ENCODE data around the gene PRPF38A.
"Not testable (repeated sequence)": the region's sequence is repeated elsewhere in the genome, so short reads cannot be mapped to it uniquely, and the experiment has no call there.

Gene PRPF38A

DNA sequence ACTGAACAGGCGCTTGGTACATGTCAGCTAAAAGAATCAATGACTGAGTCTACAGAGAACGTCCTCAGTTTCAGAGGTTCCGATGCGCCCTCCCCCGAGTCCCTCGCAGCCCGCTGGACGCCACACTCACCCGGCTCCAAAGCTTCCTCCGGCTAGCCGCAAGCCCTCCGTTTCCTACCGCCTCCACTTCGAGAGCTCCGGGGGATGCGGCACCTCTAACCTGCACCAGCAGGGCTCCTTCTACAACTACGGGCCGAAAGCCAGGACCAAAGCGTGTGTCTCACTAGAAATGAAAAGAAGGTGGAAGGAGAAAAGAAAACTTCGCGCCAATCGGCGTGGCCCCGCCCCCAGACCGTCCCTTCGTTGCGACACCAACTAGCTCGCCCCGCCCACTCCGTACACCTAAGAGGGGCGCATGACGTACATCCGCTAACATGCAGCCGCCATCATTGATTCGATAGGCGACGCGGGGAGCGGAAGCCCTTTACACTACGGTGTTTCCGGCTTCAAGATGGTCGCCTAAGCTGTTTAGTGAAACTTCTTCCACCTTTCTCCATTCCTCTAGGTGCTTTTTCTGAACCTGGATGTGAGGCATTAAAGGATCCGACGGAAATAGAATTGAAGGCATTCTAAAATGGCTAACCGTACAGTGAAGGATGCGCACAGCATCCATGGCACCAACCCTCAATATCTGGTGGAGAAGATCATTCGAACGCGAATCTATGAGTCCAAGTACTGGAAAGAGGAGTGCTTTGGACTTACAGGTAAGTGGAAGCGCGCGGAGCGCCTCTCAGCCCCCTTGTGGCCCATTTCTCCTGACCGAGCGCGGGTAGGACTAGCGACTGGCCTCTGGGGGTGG lies at the start of gene PRPF38A, which contains the start of gene ORC1:
Gene PRPF38A, plus strand, starts transcription at position 487 of the 859 bp plus-strand sequence. Its CDS starts 148 bp downstream, at position 635.
Gene ORC1, minus strand, starts transcription at position 308 of the 859 bp plus-strand sequence. CDS start 2,200 bp downstream, outside the sequence.
- in situ Hi-C loops (cut with MboI; ENCODE audit: low sequenced_read_pairs) = no loop called here

DNA sequence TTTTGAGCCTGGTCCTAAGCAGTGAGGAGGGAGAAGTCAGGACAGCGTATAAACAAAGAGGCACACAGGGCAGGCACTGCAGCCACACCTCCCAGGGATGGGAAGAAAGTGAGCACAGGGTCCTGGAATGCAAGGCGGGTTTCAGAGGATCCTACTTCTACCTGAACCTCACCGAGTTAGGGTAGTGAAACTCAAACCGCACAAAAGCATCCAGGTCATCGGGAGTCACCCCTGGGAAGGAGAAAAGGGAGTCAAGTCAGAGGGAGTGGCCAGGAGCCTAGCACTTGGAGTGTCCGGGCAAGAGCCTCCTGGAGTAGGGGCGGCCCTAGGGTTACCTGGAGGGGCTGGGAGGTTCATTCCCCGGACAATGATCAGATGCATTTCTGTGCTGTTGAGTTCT lies 49.0 kb upstream of the PRPF38A start:
- in situ Hi-C loops (cut with MboI; ENCODE audit: low sequenced_read_pairs) = no loop called here

DNA sequence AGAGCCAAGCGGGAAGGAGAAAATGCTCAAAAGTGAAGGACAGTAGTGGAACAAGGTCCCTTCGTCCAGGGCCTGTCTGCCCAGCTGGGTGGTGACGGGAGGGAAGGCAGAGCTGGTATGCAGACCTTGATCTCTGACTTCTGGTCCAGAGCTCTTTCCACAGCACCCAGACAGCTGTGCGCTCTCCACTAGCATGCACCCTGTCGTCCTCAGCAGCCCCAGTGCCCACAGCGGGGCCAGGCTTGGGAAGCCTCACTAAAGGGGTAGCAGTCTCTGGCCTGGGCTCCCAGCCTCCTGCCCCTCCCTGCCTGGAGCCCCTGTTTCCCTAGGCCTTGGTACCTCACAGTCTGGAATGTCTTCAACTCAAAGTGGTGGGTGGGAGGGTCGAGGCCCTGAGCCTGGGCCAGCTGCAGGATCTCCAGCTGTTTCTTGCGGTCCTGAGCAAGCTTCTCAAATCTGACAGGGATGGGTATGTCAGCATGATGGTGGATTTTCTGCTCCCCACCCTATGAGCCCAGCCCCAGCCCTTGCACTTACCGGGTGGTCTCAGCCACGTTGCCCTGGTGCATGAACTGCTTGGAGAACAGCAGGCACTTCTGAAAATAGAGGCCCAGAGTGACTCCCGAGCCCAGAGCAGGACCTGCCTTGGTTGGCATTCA lies 48.4 kb upstream of the PRPF38A start:
- in situ Hi-C loops (cut with MboI; ENCODE audit: low sequenced_read_pairs) = no loop called here

GRCh38 chr1:52356818-52357355 lies 47.5 kb upstream of the PRPF38A start:
- in situ Hi-C loops (cut with MboI; ENCODE audit: low sequenced_read_pairs) = no loop called here

DNA sequence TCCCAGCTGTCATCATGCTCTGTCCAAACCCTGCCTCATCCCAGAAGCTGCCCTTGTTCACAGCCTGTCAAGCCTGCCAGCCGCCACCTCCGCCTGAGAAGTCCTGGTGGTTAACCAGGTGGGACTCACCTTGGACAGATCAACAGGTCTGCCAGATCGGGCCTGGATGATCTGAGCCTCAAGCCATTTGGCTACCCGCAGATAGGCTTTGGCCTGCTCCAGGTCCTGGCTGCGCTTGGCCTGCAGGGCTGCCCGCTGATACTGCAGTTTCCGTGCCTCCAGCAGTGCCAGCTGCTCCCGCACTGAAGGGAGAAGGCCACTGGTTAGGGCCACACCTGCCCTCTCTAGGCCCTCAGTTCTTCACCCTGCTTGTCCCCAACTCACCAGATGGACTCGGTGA lies 47.0 kb upstream of the PRPF38A start:
- in situ Hi-C loops (cut with MboI; ENCODE audit: low sequenced_read_pairs) = no loop called here

DNA sequence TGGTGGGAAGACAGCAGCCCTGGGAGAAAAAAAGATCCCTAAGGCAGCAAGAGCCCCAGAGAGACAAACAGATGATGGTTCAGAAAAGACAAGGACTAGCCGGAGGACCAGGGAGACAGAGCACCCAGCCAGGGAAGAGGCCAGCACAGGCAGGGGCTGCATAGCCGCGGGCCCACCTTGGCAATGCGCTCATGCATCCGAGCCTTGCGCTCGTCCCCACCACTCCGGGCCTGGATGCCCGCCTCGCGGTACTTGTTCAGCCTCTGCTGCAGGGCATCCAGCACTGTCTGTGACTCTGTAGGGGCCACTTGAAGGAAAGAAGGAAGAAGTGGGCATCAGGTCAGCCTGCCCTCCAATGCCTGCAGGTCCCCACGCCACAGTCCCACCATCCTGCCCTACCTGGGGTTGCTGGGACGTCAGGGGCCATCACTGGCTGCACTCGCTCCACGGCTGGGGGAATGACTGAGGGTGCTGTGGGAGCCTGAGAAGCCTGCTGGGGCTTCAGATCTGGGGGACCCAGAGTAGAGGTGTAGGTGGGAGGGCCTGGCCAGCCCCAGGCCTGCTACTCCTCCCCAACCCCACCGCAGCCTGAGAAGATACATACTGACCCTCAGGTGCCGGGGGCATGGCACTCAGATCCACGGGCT lies 45.4 kb upstream of the PRPF38A start:
- in situ Hi-C loops (cut with MboI; ENCODE audit: low sequenced_read_pairs) = no loop called here

GRCh38 chr1:52359676-52360594 lies 44.5 kb upstream of the PRPF38A start:
- in situ Hi-C loops (cut with MboI; ENCODE audit: low sequenced_read_pairs) = no loop called here

GRCh38 chr1:52360595-52360968 lies 43.8 kb upstream of the PRPF38A start:
- in situ Hi-C loops (cut with MboI; ENCODE audit: low sequenced_read_pairs) = no loop called here

DNA sequence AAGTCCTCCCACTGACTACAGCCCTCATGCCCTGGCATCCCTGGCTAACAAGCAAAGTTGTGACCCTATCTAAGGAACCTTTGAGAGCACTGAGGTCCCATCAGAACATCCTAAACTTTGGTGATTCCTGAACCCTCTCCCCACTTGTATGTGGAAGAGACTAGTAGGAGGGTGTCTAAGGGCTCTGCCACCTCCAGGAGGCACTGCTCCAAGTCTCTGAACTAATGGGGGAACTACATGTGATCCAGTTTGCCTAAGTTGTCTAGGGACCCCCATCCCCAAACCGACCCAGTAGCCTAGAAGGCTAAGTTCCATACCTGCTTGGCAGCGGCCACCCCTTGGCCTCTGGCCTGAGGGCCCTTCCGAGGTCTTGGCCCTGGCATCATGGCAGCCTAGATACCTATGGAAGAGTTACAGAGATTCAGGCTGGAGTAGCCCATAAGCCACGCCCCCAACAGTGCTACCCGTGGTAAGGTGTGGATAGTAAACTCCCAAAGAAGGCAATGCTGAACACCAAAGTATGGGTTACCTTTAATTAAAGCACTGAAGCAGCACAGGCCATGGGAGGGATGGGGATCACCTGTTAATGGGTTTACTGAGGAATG lies 40.1 kb upstream of the PRPF38A start:
- in situ Hi-C loops (cut with MboI; ENCODE audit: low sequenced_read_pairs) = no loop called here

DNA sequence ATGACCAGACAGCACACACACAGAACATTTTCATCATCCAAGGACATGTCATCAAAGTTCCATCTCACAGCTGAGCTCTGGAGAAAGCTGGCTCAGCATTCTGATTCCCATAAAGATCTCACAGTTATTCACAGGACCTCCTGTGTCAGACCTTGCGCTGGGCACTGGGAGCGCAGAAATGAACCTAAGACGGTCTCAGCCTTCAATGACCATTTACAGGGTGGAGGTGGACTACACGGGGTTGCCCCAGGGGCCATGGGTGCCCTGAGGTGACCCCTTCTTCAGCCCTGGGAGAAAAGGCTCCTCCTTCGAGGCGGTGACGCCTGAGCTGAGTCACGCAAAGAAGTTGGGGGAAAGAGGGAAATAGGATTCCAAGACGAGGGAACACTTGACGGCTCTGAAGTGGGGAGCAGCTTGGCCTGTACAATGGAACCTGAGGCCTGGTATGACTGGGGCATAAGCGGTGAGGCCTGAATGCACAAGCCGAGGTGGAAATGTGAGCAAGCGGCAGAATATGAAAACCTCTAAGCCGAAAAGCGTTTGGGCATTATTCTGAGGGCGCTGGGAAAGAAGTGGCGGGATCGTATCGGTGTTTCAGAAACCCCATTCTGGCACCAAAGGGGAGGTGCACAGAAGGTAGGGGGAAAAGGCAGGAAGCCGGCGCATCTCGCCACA lies 39.2 kb upstream of the PRPF38A start:
- in situ Hi-C loops (cut with MboI; ENCODE audit: low sequenced_read_pairs) = no loop called here

DNA sequence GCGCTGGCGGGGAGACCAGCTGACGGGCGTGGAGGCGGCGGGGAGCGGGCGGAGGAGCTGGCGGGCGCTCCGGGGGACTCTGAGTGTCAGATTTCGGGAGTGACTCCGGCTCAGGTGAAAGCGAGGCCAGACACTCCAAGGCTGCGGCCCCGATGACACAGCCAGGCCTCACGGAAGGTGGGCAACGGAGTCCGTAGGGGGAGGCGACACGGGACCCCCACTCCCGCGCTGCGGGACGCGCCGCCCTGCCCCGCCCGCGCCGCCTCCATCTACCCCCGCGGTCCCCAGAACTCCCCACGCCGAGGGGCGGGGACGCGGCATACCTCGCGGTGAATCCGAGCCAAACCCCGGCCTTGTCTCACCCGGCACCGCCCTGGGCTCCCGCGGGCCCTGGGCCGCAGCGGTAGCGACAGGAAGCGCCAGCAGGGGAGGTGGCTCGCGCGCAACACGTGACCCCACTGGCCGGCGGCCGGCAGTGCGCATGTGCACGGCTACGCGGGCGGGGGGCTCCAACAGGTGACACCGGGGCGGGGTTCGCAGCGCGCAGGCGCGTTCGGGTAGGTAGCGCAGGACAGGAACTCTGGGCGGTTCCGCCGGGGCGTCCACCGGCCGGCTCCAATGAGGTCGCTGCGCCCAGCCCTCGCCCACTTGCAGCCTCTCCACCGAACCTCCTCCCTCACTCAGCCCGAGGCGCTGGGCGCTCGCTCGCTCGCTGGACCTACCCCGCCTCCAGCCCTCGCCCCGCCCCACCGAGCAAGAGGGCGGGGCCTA lies 38.5 kb upstream of the PRPF38A start, which contains the start of gene CC2D1B:
Gene CC2D1B, minus strand, starts transcription at position 460 of the 771 bp plus-strand sequence. CDS start 1,585 bp downstream, outside the sequence.
- in situ Hi-C loops (cut with MboI; ENCODE audit: low sequenced_read_pairs) = no loop called here

- in situ Hi-C loops (cut with MboI; ENCODE audit: low sequenced_read_pairs) = no loop called here
Observed at GRCh38 chr1:52366517-52366827, 37.9 kb upstream of the PRPF38A start.

- in situ Hi-C loops (cut with MboI; ENCODE audit: low sequenced_read_pairs) = no loop called here
Observed at GRCh38 chr1:52367272-52367671, 37.1 kb upstream of the PRPF38A start.

- in situ Hi-C loops (cut with MboI; ENCODE audit: low sequenced_read_pairs) = no loop called here
Observed at GRCh38 chr1:52368383-52369172, 35.8 kb upstream of the PRPF38A start.

- in situ Hi-C loops (cut with MboI; ENCODE audit: low sequenced_read_pairs) = not testable (repeated sequence)
Observed at GRCh38 chr1:52369851-52370250, 34.6 kb upstream of the PRPF38A start.

DNA sequence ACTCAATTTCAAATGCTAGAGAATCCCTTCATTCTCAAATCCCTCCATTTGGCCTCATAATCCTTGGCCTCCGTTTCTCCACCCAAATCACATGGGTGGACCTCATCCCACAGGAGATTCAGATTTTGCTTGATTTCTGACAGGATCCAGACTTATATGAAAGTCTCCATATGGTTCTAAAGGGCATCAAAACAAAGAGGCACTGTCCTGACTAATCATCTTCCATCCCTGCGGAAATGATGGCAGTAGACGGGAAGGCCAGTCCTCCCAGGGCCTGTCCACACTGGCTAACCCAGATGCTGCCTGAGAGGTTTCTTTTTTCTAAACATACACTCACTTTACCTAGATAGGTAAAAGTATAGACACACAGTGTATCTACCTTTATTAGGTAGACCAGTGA lies 19.0 kb upstream of the PRPF38A start:
- in situ Hi-C loops (cut with MboI; ENCODE audit: low sequenced_read_pairs) = no loop called here

- in situ Hi-C loops (cut with MboI; ENCODE audit: low sequenced_read_pairs) = no loop called here
Observed at GRCh38 chr1:52386458-52386857, 17.9 kb upstream of the PRPF38A start.

DNA sequence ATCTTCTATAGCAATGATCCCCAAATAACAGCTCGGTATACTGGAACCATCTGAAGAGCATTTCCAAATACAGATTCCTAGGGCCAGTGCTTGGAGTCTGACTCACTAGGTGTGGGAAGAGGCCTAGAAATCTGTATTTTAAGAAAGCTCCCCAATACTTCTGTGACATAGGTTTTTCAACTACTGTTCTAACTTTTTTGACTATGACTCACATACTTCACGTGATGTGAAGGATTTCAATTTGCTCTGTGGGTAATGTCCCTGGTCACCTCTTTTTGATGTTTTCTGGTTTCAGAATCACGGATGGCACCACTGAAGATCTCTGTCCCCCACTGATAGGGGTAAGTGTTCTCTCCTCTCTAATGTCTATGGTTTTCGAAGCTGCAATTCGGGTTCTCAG lies 11.2 kb upstream of the PRPF38A start:
- in situ Hi-C loops (cut with MboI; ENCODE audit: low sequenced_read_pairs) = no loop called here

Measured in hTERT RPE-1 (cell line).